Activated CD4-positive, alpha-beta T cell treated with anti-CD3 and anti-CD28 coated beads, Interleukin-2, amount 10 ng/mL, durations not matched to agents 24 days and 14 days (primary cell): Measurements from ENCODE around the gene CELSR1. TPM values are rescaled to one million over a fixed set of nuclear protein-coding genes. Genes with fewer than 3 reads are reported as not detected.

Experiments used
- DNase-seq: peaks from one replicate; pipeline ENCODE4 v3.0.0; 2022
- H3K27ac Mint-ChIP-seq: one replicate; pipeline ENCODE4 v1.8.0; 2022; ENCODE audit warnings: mild to moderate bottlenecking, mixed read lengths
- H3K27me3 Mint-ChIP-seq: one replicate; pipeline ENCODE4 v1.8.0; 2022; ENCODE audit warnings: mixed read lengths
- H3K36me3 Mint-ChIP-seq: one replicate; pipeline ENCODE4 v1.8.0; 2022; ENCODE audit warnings: low read depth, mild to moderate bottlenecking, mixed read lengths
- H3K4me1 Mint-ChIP-seq: one replicate; pipeline ENCODE4 v1.8.0; 2021; ENCODE audit warnings: mixed read lengths
- H3K4me3 Mint-ChIP-seq: one replicate; pipeline ENCODE4 v1.8.0; 2022; ENCODE audit warnings: mild to moderate bottlenecking, moderate library complexity, mixed read lengths
- H3K9me3 Mint-ChIP-seq: one replicate; pipeline ENCODE4 v1.8.0; 2021; ENCODE audit warnings: mixed read lengths
- intact Hi-C: fragments of 100-400 bp; cut with micrococcal nuclease; formaldehyde crosslinking; loops from one replicate; pipeline ENCODE4 v1.15.1; 2023
- total RNA-seq: library from RNA; stranded (reverse); gene quantifications from 2 replicates; pipeline ENCODE4 v1.2.3, GENCODE V29; 2022

CELSR1 gene
- total RNA-seq, 1 donor from 2014 or later, result 0.37 TPM

DNA sequence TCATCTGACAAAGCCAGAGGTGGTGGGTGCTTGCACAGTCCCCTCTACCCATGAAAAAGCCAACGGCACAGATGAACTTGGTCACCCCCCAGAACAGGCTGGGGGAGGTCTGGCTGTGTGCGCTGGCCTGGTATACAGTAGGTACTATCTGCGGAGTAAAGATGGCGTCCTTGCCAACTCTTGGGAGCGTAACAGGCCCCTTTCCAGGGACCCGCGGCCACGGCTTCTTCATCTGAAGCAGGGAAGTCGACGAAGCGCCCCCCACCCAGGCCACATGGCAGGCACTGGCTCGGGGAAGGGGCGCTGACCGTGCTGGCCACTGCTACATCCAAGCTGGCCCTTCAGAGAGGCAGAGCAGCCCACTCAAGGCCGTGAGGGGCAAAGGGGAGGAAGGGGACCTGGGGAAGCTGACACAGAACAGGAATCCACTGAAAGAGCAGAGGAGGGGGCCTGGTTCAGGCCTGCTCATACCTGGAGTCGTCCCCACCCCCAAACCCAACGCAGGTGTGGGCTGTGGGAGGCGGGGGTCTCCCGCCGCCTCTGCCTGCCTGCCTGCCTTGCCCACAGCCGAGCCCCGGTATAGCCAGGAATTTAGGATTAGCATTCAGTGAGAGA is 75.7 kb downstream of the CELSR1 start:
- H3K9me3 Mint-ChIP-seq, result no peaks in the 10 kb centered on the region
- intact Hi-C loops, result no loop called here
- no peak overlapping the region for H3K27ac Mint-ChIP-seq
- no peaks in the 10 kb centered on the region for H3K27me3 Mint-ChIP-seq
- no peak overlapping the region for H3K4me3 Mint-ChIP-seq
- no peak for DNase-seq
- H3K4me1 Mint-ChIP-seq, result no peaks in the 10 kb centered on the region
- H3K36me3 Mint-ChIP-seq, result no peaks in the 10 kb centered on the region

DNA sequence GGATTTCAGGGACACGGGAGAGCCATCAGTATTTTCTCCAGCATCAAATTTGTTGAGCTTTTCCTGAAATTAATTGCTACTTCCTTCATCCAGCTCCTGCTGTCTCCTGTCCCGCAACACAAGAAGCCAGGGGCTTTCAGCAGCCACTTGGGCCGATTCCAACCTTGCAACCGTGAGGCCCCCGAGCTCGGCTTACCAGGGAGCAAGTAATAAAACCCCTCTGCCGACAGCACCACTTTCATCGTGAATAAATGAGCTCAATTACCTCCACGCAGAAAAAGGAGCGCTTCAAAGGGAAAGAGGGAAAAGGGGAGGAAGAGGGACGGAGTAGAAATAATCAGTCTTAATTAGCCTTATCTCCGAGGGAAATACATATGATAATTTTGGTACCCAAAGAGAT is 76.6 kb downstream of the CELSR1 start:
- Mint-ChIP-seq H3K36me3 (no peaks in the 10 kb centered on the region), H3K4me1 (no peaks in the 10 kb centered on the region), H3K9me3 (no peaks in the 10 kb centered on the region)

DNA sequence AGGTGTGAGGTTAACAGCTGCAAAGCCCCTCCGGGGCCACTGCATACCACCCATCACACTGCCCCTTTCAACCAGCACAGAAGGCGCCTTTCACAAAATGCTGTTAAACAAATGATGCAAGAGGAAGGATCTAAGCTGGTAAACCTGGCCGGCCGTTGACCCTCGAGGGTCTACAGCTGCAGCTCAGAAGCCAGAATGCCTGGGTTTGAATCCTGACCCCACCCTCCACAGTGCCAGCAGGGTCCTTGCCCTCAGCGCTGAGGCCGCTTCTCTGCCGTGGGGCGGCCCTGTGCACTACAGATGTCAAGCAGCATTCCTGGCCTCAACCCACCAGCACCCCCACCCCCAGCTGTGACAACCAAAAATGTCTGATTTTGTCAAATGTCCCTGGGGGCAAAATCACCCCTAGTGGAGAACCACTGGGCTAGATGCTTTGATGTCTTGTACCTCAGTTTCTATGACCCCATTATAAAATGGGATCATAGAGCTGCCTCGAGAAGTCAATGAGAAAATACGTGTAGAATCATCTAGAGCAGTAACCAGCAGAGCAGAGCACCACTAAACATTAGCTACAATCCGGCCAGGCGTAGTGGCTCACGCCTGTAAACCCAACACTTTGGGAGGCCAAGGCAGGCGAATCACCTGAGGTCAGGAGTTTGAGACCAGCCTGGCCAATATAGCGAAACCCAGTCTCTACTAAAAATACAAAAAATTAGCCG is 77.9 kb downstream of the CELSR1 start:
- intact Hi-C loops, result no loop called here
- Mint-ChIP-seq H3K27me3 (no peaks in the 10 kb centered on the region), H3K27ac (no peak overlapping the region), H3K36me3 (no peaks in the 10 kb centered on the region), H3K4me3 (no peak overlapping the region), H3K9me3 (no peaks in the 10 kb centered on the region), H3K4me1 (no peaks in the 10 kb centered on the region)
- no peak for DNase-seq

More for the DNA sequence above, 76.6 kb downstream of the CELSR1 start:
- intact Hi-C loops, result no loop called here
- H3K4me3 Mint-ChIP-seq, result no peak overlapping the region
- no peaks in the 10 kb centered on the region for H3K27me3 Mint-ChIP-seq
- no peak overlapping the region for H3K27ac Mint-ChIP-seq
- DNase-seq, result no peak

DNA sequence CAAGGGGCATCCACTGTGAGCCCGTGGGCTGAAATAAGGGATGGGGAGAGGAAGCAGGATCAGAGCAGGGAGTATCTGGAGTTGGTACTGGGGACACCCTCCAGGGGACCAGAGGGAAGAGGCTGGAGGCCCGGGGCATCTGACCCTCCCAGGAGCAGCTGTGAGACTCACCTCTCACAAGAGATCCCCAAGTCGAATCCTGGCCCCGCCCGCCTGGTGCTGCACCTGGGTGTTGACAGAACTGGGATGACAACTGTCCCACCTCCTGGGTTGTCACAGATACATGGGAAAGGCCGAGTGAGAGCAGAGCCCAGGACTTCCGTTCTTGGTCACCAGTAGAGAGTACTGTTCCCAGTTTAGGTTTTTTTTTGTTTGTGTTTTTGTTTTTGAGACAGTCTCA is 78.9 kb downstream of the CELSR1 start:
- no peak overlapping the region for H3K27ac Mint-ChIP-seq
- intact Hi-C loops, result no loop called here
- H3K27me3 Mint-ChIP-seq, result no peaks in the 10 kb centered on the region
- H3K4me3 Mint-ChIP-seq, result no peak overlapping the region
- no peak for DNase-seq
- H3K9me3 Mint-ChIP-seq, result no peaks in the 10 kb centered on the region
- no peaks in the 10 kb centered on the region for H3K36me3 Mint-ChIP-seq
- no peaks in the 10 kb centered on the region for H3K4me1 Mint-ChIP-seq

GRCh38 chr22:46457502-46458488 is 79.6 kb downstream of the CELSR1 start:
- Mint-ChIP-seq H3K27me3 (no peaks in the 10 kb centered on the region), H3K36me3 (no peaks in the 10 kb centered on the region), H3K4me1 (no peaks in the 10 kb centered on the region), H3K9me3 (no peaks in the 10 kb centered on the region), H3K4me3 (no peak overlapping the region), H3K27ac (no peak overlapping the region)
- DNase-seq, result no peak
- intact Hi-C loops, result no loop called here

GRCh38 chr22:46456818-46457163 is 80.6 kb downstream of the CELSR1 start:
- intact Hi-C loops, result no loop called here
- Mint-ChIP-seq H3K27ac (no peak overlapping the region), H3K4me1 (no peaks in the 10 kb centered on the region), H3K9me3 (no peaks in the 10 kb centered on the region), H3K36me3 (no peaks in the 10 kb centered on the region), H3K27me3 (no peaks in the 10 kb centered on the region), H3K4me3 (no peak overlapping the region)
- no peak for DNase-seq

DNA sequence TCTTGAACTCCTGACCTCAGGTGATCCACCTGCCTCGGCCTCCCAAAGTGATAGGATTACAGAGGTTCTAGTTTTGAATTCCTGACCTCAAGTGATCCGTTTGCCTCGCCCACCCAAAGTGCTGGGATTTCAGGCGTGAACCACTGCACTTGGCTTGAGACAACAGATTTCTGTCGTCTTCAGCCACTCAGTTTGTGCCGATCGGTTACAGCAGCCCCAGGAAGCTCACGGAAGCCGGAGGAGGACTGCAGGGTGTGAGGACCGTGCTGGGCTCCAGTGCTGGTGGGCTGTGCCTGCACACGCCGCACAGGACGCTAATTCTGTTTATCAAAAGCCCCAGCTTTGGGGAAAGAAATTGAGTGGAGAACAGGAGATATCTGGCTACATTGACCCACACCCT is 82.0 kb downstream of the CELSR1 start:
- no peak for DNase-seq

GRCh38 chr22:46454504-46455269 is 82.7 kb downstream of the CELSR1 start:
- no peak for DNase-seq
- intact Hi-C loops, result no loop called here
- H3K9me3 Mint-ChIP-seq, result no peaks in the 10 kb centered on the region
- H3K27ac Mint-ChIP-seq, result no peak overlapping the region
- H3K4me3 Mint-ChIP-seq, result no peak overlapping the region
- H3K27me3 Mint-ChIP-seq, result no peaks in the 10 kb centered on the region
- H3K4me1 Mint-ChIP-seq, result no peaks in the 10 kb centered on the region
- no peaks in the 10 kb centered on the region for H3K36me3 Mint-ChIP-seq

More for the DNA sequence above, 82.0 kb downstream of the CELSR1 start:
- H3K4me1 Mint-ChIP-seq, result no peaks in the 10 kb centered on the region
- intact Hi-C loops, result no loop called here
- H3K36me3 Mint-ChIP-seq, result no peaks in the 10 kb centered on the region
- H3K27me3 Mint-ChIP-seq, result no peaks in the 10 kb centered on the region
- no peaks in the 10 kb centered on the region for H3K9me3 Mint-ChIP-seq
- no peak overlapping the region for H3K27ac Mint-ChIP-seq
- H3K4me3 Mint-ChIP-seq, result no peak overlapping the region

- Mint-ChIP-seq H3K4me1 (no peaks in the 10 kb centered on the region), H3K4me3 (no peak overlapping the region), H3K36me3 (no peaks in the 10 kb centered on the region), H3K27me3 (no peaks in the 10 kb centered on the region), H3K9me3 (no peaks in the 10 kb centered on the region), H3K27ac (no peak overlapping the region)
- no peak for DNase-seq
- intact Hi-C loops, result no loop called here
These were observed 83.5 kb downstream of the CELSR1 start for GRCh38 chr22:46453829-46454503.

DNA sequence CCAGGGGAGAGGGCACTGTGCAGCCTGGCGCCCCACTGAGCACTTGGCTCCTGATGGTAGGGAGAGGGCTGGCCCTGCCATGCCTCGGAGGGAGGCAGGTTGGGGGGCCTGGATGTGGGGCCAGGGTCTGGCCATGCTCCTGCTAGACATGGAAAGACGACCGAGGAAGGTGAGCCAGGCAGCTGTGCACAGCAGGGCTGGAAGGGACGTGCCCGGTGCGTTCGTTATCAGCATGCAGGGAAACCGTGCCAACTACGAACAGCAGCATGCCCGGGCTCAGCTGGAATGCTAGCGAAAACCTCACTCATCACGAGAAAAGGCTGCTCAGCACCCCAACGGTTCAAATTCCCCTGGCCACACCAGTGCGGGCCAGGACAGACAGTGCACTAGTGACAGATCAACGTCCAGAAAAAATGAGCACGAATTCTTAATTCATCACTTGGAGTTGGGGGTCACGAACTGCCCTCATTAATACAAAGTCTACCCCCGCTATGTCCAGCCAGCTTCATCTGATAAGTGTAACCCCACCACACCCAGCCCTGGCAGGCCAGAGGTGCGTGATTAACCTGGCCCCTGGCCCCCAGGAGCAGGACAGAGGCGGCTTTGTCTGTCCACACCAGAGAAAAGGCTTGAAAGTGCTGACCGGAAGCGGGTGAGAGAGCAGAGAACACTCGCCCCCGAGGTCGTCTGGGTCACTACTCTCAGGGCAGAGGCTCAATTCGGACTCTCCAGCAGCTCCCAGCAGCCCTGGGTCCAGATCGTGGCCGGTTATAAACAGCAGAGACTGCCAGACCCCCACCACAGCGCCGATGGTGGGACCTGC is 84.2 kb downstream of the CELSR1 start:
- Mint-ChIP-seq H3K36me3 (no peaks in the 10 kb centered on the region), H3K9me3 (no peaks in the 10 kb centered on the region), H3K4me1 (no peaks in the 10 kb centered on the region), H3K27me3 (no peaks in the 10 kb centered on the region), H3K27ac (no peak overlapping the region), H3K4me3 (no peak overlapping the region)
- DNase-seq, result no peak
- intact Hi-C loops, result no loop called here

DNA sequence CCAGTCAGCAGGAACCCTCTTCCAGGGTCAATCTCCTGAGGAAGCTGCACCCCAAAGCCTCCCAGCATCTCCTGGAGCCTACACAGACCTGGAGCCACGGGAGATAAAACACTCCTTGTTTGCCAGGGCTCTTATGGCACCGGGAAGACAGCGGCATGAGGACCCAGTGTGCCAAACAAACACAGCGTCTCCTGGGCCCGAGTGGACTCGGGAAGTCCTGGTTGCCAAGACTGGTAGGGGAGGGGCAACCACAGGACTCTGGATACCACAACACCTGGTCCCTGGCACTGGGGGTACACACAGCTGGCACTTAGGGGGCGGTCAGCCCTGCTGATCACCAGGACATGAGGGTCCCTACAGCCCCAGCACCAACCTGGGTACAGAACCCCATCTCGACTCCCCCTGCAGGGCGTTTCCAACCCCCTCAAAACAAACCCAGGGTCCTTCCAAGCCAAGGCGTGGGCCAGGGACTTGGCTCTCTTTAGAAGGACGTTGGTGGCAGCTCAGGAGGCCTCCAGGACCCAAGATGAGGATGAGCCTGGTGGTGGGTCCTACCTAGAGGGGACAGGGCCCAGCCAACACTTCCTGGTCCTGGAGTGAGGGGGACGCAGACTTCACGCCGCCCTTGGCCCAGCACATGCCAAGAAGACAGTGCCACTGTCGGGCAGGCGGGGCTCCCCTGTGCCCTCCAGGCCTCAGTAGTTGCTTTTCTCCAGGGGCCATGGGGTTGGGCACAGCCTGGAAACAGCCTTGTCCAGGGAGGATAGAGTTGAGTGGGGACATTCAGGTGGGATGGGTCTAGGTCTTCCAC is 85.0 kb downstream of the CELSR1 start:
- Mint-ChIP-seq H3K4me1 (no peaks in the 10 kb centered on the region), H3K27ac (no peak overlapping the region), H3K36me3 (no peaks in the 10 kb centered on the region), H3K4me3 (no peak overlapping the region), H3K9me3 (no peaks in the 10 kb centered on the region), H3K27me3 (no peaks in the 10 kb centered on the region)
- no peak for DNase-seq
- intact Hi-C loops, result no loop called here

GRCh38 chr22:46451741-46452140 is 85.7 kb downstream of the CELSR1 start:
- H3K9me3 Mint-ChIP-seq, result no peaks in the 10 kb centered on the region
- H3K27ac Mint-ChIP-seq, result no peak overlapping the region
- DNase-seq, result no peak
- intact Hi-C loops, result no loop called here
- no peaks in the 10 kb centered on the region for H3K4me1 Mint-ChIP-seq
- no peaks in the 10 kb centered on the region for H3K36me3 Mint-ChIP-seq
- H3K27me3 Mint-ChIP-seq, result no peaks in the 10 kb centered on the region
- H3K4me3 Mint-ChIP-seq, result no peak overlapping the region
